ENCODE measurements around the gene CEP68. TPM values are rescaled to one million over a fixed set of nuclear protein-coding genes. Genes with fewer than 3 reads are reported as not detected.
"Not testable (repeated sequence)": the region's sequence is repeated elsewhere in the genome, so short reads cannot be mapped to it uniquely, and the experiment has no call there.

Gene CEP68
- total RNA-seq, 4 donors from 2014 or later: 21.4 to 48.0 (median 35.2) TPM

DNA sequence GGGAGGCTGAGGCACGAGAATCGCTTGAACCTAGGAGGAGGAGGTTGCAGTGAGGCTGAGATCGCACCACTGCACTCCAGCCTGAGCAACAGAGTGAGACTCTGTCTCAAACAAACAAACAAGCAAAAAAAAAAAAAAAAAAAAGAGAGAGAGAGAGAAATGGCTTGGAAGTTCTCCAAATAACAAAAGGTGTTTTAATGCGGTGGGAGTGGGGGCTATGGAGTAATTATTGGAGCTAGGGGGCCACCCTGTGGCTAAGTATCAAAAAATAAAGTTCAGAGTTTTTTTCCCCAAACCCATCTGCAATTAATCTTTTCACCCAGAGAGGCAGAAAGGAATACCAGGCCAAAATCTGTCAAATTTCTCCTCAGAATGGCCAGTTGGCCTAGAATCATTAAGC is 23.0 kb upstream of the CEP68 start:
- no peaks in the 10 kb centered on the region for H3K9me3 ChIP-seq
- intact Hi-C loops (cut with DNase I; ENCODE audit: low total_unique reads) (no loop called here), in situ Hi-C loops (cut with MboI; ENCODE audit: low sequenced_read_pairs in 4 of 4) (loop anchor here in 2 of 4 donors (25.0 kb wide), 3 partner anchors 396 to 529 kb away; no protein-coding TSS in a partner anchor)
- no peaks in the 10 kb centered on the region for H3K36me3 ChIP-seq
- H3K4me1 ChIP-seq: peaks cover 10 to 12% of the 10 kb centered on the region in 2 donors
- DNase-seq (no peak), ATAC-seq (no peak)
- H3K27me3 ChIP-seq: no peaks in the 10 kb centered on the region
- TF ChIP-seq, protein P1, sequence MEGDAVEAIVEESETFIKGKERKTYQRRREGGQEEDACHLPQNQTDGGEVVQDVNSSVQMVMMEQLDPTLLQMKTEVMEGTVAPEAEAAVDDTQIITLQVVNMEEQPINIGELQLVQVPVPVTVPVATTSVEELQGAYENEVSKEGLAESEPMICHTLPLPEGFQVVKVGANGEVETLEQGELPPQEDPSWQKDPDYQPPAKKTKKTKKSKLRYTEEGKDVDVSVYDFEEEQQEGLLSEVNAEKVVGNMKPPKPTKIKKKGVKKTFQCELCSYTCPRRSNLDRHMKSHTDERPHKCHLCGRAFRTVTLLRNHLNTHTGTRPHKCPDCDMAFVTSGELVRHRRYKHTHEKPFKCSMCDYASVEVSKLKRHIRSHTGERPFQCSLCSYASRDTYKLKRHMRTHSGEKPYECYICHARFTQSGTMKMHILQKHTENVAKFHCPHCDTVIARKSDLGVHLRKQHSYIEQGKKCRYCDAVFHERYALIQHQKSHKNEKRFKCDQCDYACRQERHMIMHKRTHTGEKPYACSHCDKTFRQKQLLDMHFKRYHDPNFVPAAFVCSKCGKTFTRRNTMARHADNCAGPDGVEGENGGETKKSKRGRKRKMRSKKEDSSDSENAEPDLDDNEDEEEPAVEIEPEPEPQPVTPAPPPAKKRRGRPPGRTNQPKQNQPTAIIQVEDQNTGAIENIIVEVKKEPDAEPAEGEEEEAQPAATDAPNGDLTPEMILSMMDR (IDR thresholded peaks at IDR 0.05 in 4 of 5, conservative IDR thresholded peaks at IDR 0.05 in 1 of 5): no peak
- no peak for TF ChIP-seq POLR2A (IDR thresholded peaks at IDR 0.05)
- H3K4me3 ChIP-seq: no peak overlapping the region
- no peak overlapping the region for H3K27ac ChIP-seq

DNA sequence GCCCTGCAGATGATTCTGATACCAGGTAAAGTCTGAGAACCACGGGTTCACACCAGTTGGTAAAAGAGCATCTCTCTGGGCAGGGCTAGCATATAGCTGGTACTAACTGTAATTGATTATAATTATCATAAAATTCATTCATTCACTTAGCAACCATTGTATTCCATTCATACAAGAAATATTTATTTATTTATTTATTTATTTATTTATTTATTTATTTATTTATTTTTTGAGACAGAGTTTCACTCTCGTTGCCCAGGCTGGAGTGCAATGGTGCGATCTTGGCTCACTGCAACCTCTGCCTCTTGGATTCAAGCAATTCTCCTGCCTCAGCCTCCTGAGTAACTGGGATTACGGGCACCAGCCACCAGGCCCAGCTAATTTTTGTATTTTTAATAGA is 22.5 kb upstream of the CEP68 start:
- H3K9me3 ChIP-seq; ATAC-seq; H3K36me3 ChIP-seq; H3K4me3 ChIP-seq; DNase-seq; intact Hi-C loops (cut with DNase I; ENCODE audit: low total_unique reads); H3K27me3 ChIP-seq; H3K27ac ChIP-seq: not testable (repeated sequence)
- peaks cover 10 to 12% of the 10 kb centered on the region in 2 donors for H3K4me1 ChIP-seq
- in situ Hi-C loops (cut with MboI; ENCODE audit: low sequenced_read_pairs in 4 of 4): loop anchor here in 2 of 4 donors (25.0 kb wide), 3 partner anchors 396 to 529 kb away; no protein-coding TSS in a partner anchor

DNA sequence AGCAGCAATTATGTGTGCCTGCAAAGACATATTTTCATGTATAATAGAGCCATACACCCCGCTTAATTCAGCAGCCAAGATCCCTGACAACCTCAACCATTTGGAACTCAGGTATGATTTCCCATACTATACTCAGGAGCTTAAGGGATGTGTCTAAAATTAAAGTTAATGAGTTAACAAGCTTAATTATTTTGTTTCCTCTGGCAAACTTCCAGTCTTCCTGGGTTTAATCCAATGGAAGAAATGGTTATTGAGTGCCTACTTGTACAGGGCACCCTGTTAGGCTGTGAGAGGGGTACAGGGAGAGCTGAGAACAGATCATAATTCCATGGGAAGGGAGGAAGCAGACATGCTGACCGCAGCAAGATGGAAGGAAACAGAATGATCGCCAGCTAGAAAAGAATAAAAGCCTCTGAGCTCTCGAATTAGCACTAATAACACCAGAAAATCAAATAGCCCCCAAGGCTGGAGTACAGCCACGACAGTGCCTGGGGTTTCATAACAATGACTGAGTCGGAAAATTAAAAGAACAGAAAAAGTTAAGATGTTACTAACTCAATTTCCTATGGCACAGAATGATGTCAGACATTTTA is 20.8 kb upstream of the CEP68 start:
- intact Hi-C loops (cut with DNase I; ENCODE audit: low total_unique reads): no loop called here
- H3K36me3 ChIP-seq: no peaks in the 10 kb centered on the region
- no peaks in the 10 kb centered on the region for H3K9me3 ChIP-seq
- no peaks in the 10 kb centered on the region for H3K27me3 ChIP-seq
- H3K4me1 ChIP-seq: peaks cover 10 to 15% of the 10 kb centered on the region in 2 donors
- no peak overlapping the region for H3K4me3 ChIP-seq
- ATAC-seq (no peak), DNase-seq (no peak)
- in situ Hi-C loops (cut with MboI; ENCODE audit: low sequenced_read_pairs in 4 of 4): loop anchor here in 3 of 4 donors (5.0 to 25.0 kb wide), 4 partner anchors 118 to 527 kb away; no protein-coding TSS in a partner anchor
- TF ChIP-seq, protein P1 (IDR thresholded peaks at IDR 0.05 in 4 of 5, conservative IDR thresholded peaks at IDR 0.05 in 1 of 5): no peak
- no peak for TF ChIP-seq POLR2A (IDR thresholded peaks at IDR 0.05)
- no peak overlapping the region for H3K27ac ChIP-seq

DNA sequence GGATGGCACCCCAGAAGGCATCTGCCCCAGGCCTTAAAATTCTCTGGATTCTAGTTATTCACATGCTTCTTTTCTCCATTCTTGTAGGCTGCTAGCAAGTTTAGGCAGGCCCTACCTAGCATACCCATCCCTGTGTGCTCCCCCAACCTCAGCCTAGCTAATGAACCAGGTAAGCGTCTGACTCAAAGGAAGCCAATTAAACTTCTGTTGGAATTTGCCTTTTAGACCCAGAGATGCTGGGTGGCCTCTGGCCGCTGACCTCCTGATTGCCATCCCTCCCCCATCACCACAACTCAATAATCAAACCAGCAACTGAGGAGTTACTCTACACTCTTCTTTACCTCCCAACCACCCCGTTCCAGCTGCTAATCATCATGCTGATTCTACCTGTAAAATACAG is 19.0 kb upstream of the CEP68 start:
- Histone ChIP-seq H3K36me3 (no peaks in the 10 kb centered on the region), H3K4me3 (no peak overlapping the region), H3K27me3 (no peaks in the 10 kb centered on the region), H3K27ac (no peak overlapping the region), H3K9me3 (no peaks in the 10 kb centered on the region), H3K4me1 (peaks cover 3 to 8% of the 10 kb centered on the region in 2 donors)
- TF ChIP-seq POLR2A (IDR thresholded peaks at IDR 0.05): no peak
- TF ChIP-seq, protein P1 (IDR thresholded peaks at IDR 0.05 in 4 of 5, conservative IDR thresholded peaks at IDR 0.05 in 1 of 5): no peak
- in situ Hi-C loops (cut with MboI; ENCODE audit: low sequenced_read_pairs in 4 of 4): loop anchor here in 3 of 4 donors (5.0 to 25.0 kb wide), 4 partner anchors 120 to 525 kb away; no protein-coding TSS in a partner anchor
- intact Hi-C loops (cut with DNase I; ENCODE audit: low total_unique reads): no loop called here
- no peak for ATAC-seq
- DNase-seq: no peak

DNA sequence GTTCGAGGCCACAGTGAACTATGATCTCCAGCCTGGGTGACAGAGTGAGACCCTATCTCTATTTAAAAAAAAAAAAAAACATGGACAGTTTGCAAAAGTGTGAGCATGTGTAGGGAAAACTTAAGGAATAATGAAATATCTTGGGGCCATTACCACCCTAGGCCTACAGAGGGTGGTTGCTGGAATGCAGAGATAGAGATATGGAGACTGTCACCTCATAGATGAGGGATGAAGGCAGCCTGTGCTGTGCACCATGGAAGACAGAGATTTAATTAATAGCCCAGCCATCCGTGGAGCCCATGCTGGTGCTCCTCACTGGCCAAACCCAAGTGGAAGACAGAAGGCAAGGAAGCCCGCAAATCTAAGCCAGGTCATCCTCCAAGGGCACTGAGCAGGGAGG is 16.6 kb upstream of the CEP68 start:
- TF ChIP-seq, protein P1 (IDR thresholded peaks at IDR 0.05 in 4 of 5, conservative IDR thresholded peaks at IDR 0.05 in 1 of 5): no peak
- no peak for TF ChIP-seq POLR2A (IDR thresholded peaks at IDR 0.05)
- ATAC-seq: no peak
- no peak for DNase-seq

More for the DNA sequence above, 16.6 kb upstream of the CEP68 start:
- H3K27me3 ChIP-seq: no peaks in the 10 kb centered on the region
- intact Hi-C loops (cut with DNase I; ENCODE audit: low total_unique reads) (loop anchor here (1.0 to 5.0 kb wide), 2 partner anchors 52 to 122 kb away; partner anchors contain the start of gene SLC1A4), in situ Hi-C loops (cut with MboI; ENCODE audit: low sequenced_read_pairs in 4 of 4) (loop anchor here (5.0 to 25.0 kb wide), 5 partner anchors 45 to 523 kb away; no protein-coding TSS in a partner anchor)
- peaks cover 0 to 5% of the 10 kb centered on the region in 2 donors for H3K4me1 ChIP-seq
- H3K9me3 ChIP-seq: no peaks in the 10 kb centered on the region
- H3K36me3 ChIP-seq: no peaks in the 10 kb centered on the region
- no peak overlapping the region for H3K4me3 ChIP-seq
- H3K27ac ChIP-seq: no peak overlapping the region
